ENCODE data around the gene NETO1. TPM values are rescaled to one million over a fixed set of nuclear protein-coding genes. Genes with fewer than 3 reads are reported as not detected.

Gene NETO1
- total RNA-seq, 1 experiment from 2014 or later: 5.9 TPM

DNA sequence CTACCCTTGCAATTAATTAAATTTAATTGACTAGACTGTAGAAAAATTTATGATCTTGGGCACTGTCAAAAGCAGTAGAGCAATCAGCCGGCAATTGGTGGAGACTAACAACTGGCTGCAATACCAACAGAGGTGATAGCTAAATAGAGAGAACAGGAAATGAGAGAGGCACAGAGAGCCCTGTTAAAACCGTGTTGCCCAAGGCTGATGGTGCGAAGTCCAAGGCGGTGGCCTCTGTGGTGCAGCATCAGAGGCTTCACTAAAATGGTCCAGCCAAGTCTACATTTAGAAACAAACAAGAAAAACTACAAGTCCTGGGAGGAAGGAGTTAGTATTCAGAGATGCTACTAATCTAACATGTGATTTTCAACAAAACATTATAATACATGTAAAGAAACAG is 115.6 kb downstream of the NETO1 start:
- WGBS (ENCODE audit: extremely low coverage, insufficient read length, low lambda C conversion rate): no CpG with 5 or more reads among the region's 4 CpGs
- Histone ChIP-seq H3K23ac (ENCODE audit: insufficient read length, low read depth, low read length) (no peak overlapping the region), H4K91ac (ENCODE audit: insufficient read length, low read depth, low read length) (no peak overlapping the region), H2BK5ac (ENCODE audit: insufficient read length, low read length) (no peak overlapping the region), H3K27me3 (ENCODE audit: insufficient read depth, low read length) (no peaks in the 10 kb centered on the region), H3K23me2 (ENCODE audit: insufficient read length, low read depth, low read length, poor library complexity, severe bottlenecking) (no peaks in the 10 kb centered on the region), H3K79me1 (ENCODE audit: insufficient read depth, low read depth, low read length, poor library complexity, severe bottlenecking) (no peaks in the 10 kb centered on the region), H3K4me2 (ENCODE audit: insufficient read depth, insufficient read length, low read length) (no peak overlapping the region), H3K9ac (ENCODE audit: extremely low read depth, insufficient read length, low read length) (no peak overlapping the region), H4K20me1 (ENCODE audit: control insufficient read depth, insufficient read depth, insufficient read length) (no peaks in the 10 kb centered on the region), H3K9me3 (ENCODE audit: control insufficient read depth, low read depth, low read length) (no peaks in the 10 kb centered on the region), H4K8ac (replicated peaks; ENCODE audit: insufficient read length, low read depth, low read length) (no peak overlapping the region), H2BK12ac (ENCODE audit: insufficient read length, low read depth, low read length) (no peak overlapping the region), H2BK20ac (ENCODE audit: low read depth, low read length, poor library complexity, severe bottlenecking) (no peak overlapping the region), H2BK15ac (ENCODE audit: low read depth, low read length) (no peak overlapping the region), H3K18ac (ENCODE audit: insufficient read length, low read depth, low read length) (no peak overlapping the region), H3K79me2 (ENCODE audit: insufficient read depth, low read length) (no peaks in the 10 kb centered on the region), H3K4me1 (ENCODE audit: insufficient read depth, low read length) (no peaks in the 10 kb centered on the region), H3K14ac (ENCODE audit: insufficient read depth, low read length) (no peak overlapping the region), H2BK120ac (ENCODE audit: low read depth, low read length, poor library complexity, severe bottlenecking) (no peak overlapping the region), H3K27ac (ENCODE audit: insufficient read length, low read depth, low read length) (no peak overlapping the region), H3T11ph (ENCODE audit: low read length) (no peak overlapping the region), H3K4ac (ENCODE audit: low read depth, low read length) (no peak overlapping the region), H4K5ac (ENCODE audit: insufficient read length, low read depth, low read length) (no peak overlapping the region), H2AK5ac (ENCODE audit: insufficient read length, low read length) (no peak overlapping the region), H3K56ac (ENCODE audit: insufficient read length, low read depth, low read length) (no peak overlapping the region), H2AFZ (ENCODE audit: low read length) (no peak overlapping the region)
- Mint-ChIP-seq H3K36me3 (ENCODE audit: insufficient read depth in 1 of 3, low read depth in 3 of 3) (peaks cover 0 to 4% (median 0%) of the 10 kb centered on the region in 3 experiments; a peak in 1 of 7 replicates), H3K27ac (no peak overlapping the region), H3K4me1 (no peaks in the 10 kb centered on the region), H3K4me3 (no peak overlapping the region), H3K9me3 (no peaks in the 10 kb centered on the region), H3K27me3 (ENCODE audit: low read depth) (no peaks in the 10 kb centered on the region)
- TF ChIP-seq, protein P1, sequence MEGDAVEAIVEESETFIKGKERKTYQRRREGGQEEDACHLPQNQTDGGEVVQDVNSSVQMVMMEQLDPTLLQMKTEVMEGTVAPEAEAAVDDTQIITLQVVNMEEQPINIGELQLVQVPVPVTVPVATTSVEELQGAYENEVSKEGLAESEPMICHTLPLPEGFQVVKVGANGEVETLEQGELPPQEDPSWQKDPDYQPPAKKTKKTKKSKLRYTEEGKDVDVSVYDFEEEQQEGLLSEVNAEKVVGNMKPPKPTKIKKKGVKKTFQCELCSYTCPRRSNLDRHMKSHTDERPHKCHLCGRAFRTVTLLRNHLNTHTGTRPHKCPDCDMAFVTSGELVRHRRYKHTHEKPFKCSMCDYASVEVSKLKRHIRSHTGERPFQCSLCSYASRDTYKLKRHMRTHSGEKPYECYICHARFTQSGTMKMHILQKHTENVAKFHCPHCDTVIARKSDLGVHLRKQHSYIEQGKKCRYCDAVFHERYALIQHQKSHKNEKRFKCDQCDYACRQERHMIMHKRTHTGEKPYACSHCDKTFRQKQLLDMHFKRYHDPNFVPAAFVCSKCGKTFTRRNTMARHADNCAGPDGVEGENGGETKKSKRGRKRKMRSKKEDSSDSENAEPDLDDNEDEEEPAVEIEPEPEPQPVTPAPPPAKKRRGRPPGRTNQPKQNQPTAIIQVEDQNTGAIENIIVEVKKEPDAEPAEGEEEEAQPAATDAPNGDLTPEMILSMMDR (conservative IDR thresholded peaks at IDR 0.05): no peak
- DNase-seq: no peak
